Ovary (tissue), 9 donors: Measurements from ENCODE around the gene ZNF280B. TPM values are rescaled to one million over a fixed set of nuclear protein-coding genes. Genes with fewer than 3 reads are reported as not detected.

Source experiments
- DNase-seq, 5 donors: peaks; one replicate each; pipeline ENCODE4 v3.0.0-alpha.2; 2019 to 2020
- H3K27ac ChIP-seq, 2 donors: fragments of 200-600 bp; one replicate each; pipeline versions ENCODE4 v1.5.1 to v1.8.0; 2019 to 2022
- H3K27me3 ChIP-seq: fragments of 200-600 bp; one replicate; pipeline ENCODE4 v1.8.0; 2022
- H3K36me3 ChIP-seq: fragments of 200-600 bp; sonication (generic); one replicate; pipeline ENCODE4 v1.5.1; 2019
- H3K4me1 ChIP-seq: one replicate; pipeline ENCODE4 v1.8.1; 2013; ENCODE audit warnings: mild to moderate bottlenecking, moderate library complexity; ENCODE audit not compliant: insufficient read depth
- H3K4me3 ChIP-seq: fragments of 200-600 bp; sonication (generic); one replicate; pipeline ENCODE4 v1.5.1; 2017
- H3K9me3 ChIP-seq, 2 donors: fragments of 200-600 bp in 1 of 2; sonication (generic) in 1 of 2; one replicate each; pipeline versions ENCODE4 v1.5.1 to v1.8.1; 2013 to 2019; ENCODE audit warnings: mild to moderate bottlenecking in 1 of 2, moderate library complexity in 1 of 2
- CTCF ChIP-seq, 3 donors: fragments of 450-650 bp in 2 of 3; fragments of 200-600 bp in 1 of 3; IDR thresholded peaks; one replicate each; pipeline versions ENCODE4 v1.5.1 to v1.8.0; 2016 to 2022; ENCODE audit warnings: antibody characterized with exemption in 3 of 3, mild to moderate bottlenecking in 1 of 3
- EP300 ChIP-seq: sonication (generic); formaldehyde crosslinking; IDR thresholded peaks from one replicate; pipeline ENCODE4 v1.6.1; 2017; ENCODE audit warnings: antibody characterized with exemption
- POLR2A ChIP-seq: fragments of 450-650 bp; IDR thresholded peaks from one replicate; pipeline ENCODE4 v1.6.1; 2017; ENCODE audit warnings: antibody characterized with exemption, mild to moderate bottlenecking, moderate library complexity
- WGBS, 3 donors: extraction: QIAGEN DNeasy Blood & Tissue Kit in 1 of 3; methylation state at CpG; one replicate each; pipeline versions ENCODE4 v1.1.5 to v1.1.7; 2013 to 2017; 5-methylcytosine and 5-hydroxymethylcytosine counted together
- intact Hi-C, 4 donors: fragments of 100-400 bp; cut with DNase I; formaldehyde crosslinking; loops; one replicate each; pipeline versions ENCODE4 v1.11.0 to v1.15.1; 2022 to 2023
- polyA plus RNA-seq, 2 donors: library from polyadenylated mRNA; stranded (reverse); fragments of 200-250 nt in 1 of 2; fragments of 350-450 nt in 1 of 2; fragmentation: Illumina TruSeq in 1 of 2; extraction: RNeasy Lipid Tissue Mini Kit (QIAGEN cat#74804) in 1 of 2; gene quantifications; one replicate each; pipeline ENCODE4 v1.2.3, GENCODE V29; 2013 to 2014
- total RNA-seq, 7 donors: library from RNA; depleted of rRNA in 2 of 7; stranded (reverse); fragments of >200 nt in 2 of 7; fragmentation: NEBNext Ultra II Directional in 3 of 7; extraction: Animal tissue kit (Norgen Biotek cat#: 25700) in 3 of 7; gene quantifications; one replicate each; pipeline versions ENCODE4 v1.1.0 to v1.2.4, GENCODE V29; 2016 to 2023
- donor health status: DM: no; HTN: no; CAD: no; lungs with moderate emphysema.
- donor health status: DM: no; HTN: no; CAD: no.
- donor health status: Bipolar disorder and iron deficiency.
- donor health status: DM: yes; HTN: yes; CAD: no.
- donor health status: DM: no; HTN: no; CAD: no.
- donor health status: DM: yes; HTN: yes; CAD: no.

ZNF280B gene
- total and polyA plus RNA-seq, 9 donors: 0.72 to 4.0 (median 2.3) TPM

GRCh38 chr22:22487869-22488597 is 20.5 kb downstream of the ZNF280B start:
- Histone ChIP-seq H3K4me1 (no peaks in the 10 kb centered on the region), H3K27me3 (no peaks in the 10 kb centered on the region), H3K9me3 (no peaks in the 10 kb centered on the region), H3K36me3 (no peaks in the 10 kb centered on the region), H3K4me3 (no peak overlapping the region), H3K27ac (no peak overlapping the region)
- intact Hi-C loops: no loop called here
- WGBS, 3 donors: 89 to 92% (median 92%) methylated on average over 12 of the region's 12 CpGs
- no peak for DNase-seq
- TF ChIP-seq POLR2A (no peak), CTCF (IDR thresholded peaks at IDR 0.05) (no peak), EP300 (no peak)

GRCh38 chr22:22487059-22487458 is 21.5 kb downstream of the ZNF280B start:
- Histone ChIP-seq H3K36me3 (no peaks in the 10 kb centered on the region), H3K4me1 (no peaks in the 10 kb centered on the region), H3K27me3 (no peaks in the 10 kb centered on the region), H3K9me3 (no peaks in the 10 kb centered on the region), H3K27ac (no peak overlapping the region), H3K4me3 (no peak overlapping the region)
- intact Hi-C loops: no loop called here
- no peak for DNase-seq
- 78 to 83% (median 82%) methylated on average over 6 of the region's 6 CpGs for WGBS, 3 donors
- TF ChIP-seq EP300: no peak
- no peak for TF ChIP-seq CTCF (IDR thresholded peaks at IDR 0.05)
- no peak for TF ChIP-seq POLR2A

- H3K4me1 ChIP-seq: no peaks in the 10 kb centered on the region
- H3K4me3 ChIP-seq: no peak overlapping the region
- H3K36me3 ChIP-seq: no peaks in the 10 kb centered on the region
- TF ChIP-seq POLR2A (no peak), CTCF (IDR thresholded peaks at IDR 0.05) (no peak), EP300 (no peak)
- H3K9me3 ChIP-seq: no peaks in the 10 kb centered on the region
- intact Hi-C loops: no loop called here
- no peak overlapping the region for H3K27ac ChIP-seq
- 83 to 91% (median 89%) methylated on average over 4 of the region's 4 CpGs for WGBS, 3 donors
- no peak for DNase-seq
- no peaks in the 10 kb centered on the region for H3K27me3 ChIP-seq
Measured at GRCh38 chr22:22486132-22486899, 22.2 kb downstream of the ZNF280B start.

- Histone ChIP-seq H3K27me3 (no peaks in the 10 kb centered on the region), H3K9me3 (no peaks in the 10 kb centered on the region), H3K36me3 (no peaks in the 10 kb centered on the region), H3K4me1 (no peaks in the 10 kb centered on the region), H3K27ac (no peak overlapping the region), H3K4me3 (no peak overlapping the region)
- WGBS, 3 donors: 86 to 95% (median 94%) methylated on average over 3 of the region's 3 CpGs
- intact Hi-C loops: no loop called here
- no peak for DNase-seq
- TF ChIP-seq CTCF (IDR thresholded peaks at IDR 0.05): no peak
- no peak for TF ChIP-seq POLR2A
- no peak for TF ChIP-seq EP300
Measured at GRCh38 chr22:22485524-22485923, 23.0 kb downstream of the ZNF280B start.
